ENCODE measurements around the gene DNER.
"Not testable (repeated sequence)": the region's sequence is repeated elsewhere in the genome, so short reads cannot be mapped to it uniquely, and the experiment has no call there.

DNER gene, protein sequence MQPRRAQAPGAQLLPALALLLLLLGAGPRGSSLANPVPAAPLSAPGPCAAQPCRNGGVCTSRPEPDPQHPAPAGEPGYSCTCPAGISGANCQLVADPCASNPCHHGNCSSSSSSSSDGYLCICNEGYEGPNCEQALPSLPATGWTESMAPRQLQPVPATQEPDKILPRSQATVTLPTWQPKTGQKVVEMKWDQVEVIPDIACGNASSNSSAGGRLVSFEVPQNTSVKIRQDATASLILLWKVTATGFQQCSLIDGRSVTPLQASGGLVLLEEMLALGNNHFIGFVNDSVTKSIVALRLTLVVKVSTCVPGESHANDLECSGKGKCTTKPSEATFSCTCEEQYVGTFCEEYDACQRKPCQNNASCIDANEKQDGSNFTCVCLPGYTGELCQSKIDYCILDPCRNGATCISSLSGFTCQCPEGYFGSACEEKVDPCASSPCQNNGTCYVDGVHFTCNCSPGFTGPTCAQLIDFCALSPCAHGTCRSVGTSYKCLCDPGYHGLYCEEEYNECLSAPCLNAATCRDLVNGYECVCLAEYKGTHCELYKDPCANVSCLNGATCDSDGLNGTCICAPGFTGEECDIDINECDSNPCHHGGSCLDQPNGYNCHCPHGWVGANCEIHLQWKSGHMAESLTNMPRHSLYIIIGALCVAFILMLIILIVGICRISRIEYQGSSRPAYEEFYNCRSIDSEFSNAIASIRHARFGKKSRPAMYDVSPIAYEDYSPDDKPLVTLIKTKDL

DNA sequence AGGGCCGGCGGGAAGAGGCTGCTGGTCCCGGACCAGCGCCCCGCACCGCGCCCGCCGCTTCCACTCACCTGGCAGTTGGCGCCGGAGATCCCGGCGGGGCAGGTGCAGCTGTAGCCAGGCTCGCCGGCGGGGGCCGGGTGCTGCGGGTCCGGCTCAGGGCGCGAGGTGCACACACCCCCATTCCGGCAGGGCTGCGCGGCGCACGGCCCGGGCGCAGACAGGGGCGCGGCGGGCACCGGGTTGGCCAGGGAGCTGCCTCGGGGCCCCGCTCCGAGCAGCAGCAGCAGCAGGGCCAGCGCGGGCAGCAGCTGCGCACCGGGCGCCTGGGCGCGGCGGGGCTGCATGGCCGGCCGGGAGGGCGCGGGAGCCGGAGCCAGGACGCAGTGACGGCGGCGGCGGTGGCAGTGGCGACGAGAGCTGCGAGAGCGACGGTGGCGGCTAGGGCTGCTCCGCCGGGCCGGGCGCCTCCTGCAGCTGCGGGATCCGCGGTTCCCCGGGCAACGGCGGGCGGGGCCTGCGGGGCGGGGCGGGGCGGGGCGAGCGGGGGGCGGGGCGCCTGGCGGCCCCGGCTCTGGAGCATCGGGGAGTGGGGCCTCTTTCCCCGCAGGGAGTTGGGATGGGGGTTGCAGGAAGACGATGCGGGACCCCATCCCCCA, at the start of gene DNER:
Gene DNER (minus strand): TSS at position 476 of the 656 bp plus-strand sequence. CDS start 132 bp downstream, at position 344.
- in situ Hi-C loops (cut with MboI; ENCODE audit: low sequenced_read_pairs) = no loop called here

DNA sequence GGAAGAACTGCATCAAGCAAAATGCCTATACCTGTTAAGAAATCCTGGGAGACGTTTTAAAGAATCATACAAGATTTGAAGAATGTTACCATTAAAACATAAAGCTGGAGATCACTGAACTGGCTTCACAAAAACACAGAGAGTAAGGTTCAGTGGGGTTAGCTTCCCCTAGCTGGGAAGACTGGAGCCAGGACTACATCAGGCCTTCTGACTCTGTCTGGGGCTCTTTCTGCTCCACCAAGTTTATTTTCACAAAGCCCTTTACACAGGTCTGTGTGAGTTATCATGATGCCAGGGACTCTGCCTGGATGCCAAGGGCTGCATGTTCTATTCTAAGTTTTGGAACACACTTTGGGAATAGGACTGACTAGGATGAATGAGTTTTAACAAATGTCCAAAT, 47.3 kb upstream of the DNER start:
- in situ Hi-C loops (cut with MboI; ENCODE audit: low sequenced_read_pairs) = no loop called here

DNA sequence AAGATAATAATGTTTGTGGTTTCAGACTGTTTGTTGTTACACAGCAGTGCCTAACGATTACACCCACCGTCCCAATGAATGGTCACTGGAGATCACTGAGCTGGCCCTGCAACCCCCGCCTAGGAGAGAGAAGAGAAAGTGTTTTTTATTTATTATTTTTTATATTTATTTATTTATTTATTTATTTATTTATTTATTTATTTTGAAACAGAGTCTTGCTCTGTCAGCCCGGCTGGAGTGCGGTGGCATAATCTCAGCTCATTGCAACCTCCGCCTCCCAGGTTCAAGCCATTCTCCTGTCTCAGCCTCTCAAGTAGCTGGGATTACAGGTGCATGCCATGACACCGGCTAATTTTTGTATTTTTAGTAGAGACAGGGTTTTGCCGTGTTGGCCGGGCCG, 43.1 kb upstream of the DNER start:
- in situ Hi-C loops (cut with MboI; ENCODE audit: low sequenced_read_pairs) = not testable (repeated sequence)

DNA sequence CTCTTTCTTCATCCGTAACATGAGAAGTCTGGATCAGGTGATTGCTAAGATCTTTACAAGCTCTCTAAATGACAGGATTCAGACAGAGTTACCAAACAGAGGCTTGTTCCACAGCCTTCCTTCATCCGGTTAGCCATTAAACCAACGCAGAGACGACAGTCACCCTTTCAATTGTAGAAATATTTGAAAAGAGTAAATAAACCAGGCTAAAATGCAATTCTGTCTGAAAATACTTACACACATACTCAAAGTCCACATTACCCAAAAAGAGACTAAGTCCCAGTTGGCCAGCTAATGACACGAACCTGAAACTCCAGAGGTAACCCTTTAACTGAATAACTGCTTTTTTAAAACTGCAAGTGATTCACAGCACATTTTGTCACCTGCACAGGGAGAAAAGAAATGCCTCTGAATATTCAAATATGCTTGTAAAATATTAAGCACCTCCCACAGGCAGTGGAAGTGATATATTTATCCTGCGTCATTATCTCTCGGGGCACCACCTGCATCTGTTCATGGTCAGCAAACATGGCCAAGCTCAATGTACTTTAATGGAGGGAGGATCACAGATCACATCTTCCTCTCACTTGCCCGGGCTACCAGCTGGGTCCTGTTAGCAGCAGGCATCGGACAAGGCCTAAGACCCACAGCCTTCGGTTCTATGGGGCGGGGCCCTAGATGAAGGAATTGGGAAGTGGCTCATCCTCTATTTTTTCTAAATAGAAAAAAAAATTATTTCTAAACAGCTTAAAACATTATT, 38.8 kb upstream of the DNER start:
- in situ Hi-C loops (cut with MboI; ENCODE audit: low sequenced_read_pairs) = no loop called here

DNA sequence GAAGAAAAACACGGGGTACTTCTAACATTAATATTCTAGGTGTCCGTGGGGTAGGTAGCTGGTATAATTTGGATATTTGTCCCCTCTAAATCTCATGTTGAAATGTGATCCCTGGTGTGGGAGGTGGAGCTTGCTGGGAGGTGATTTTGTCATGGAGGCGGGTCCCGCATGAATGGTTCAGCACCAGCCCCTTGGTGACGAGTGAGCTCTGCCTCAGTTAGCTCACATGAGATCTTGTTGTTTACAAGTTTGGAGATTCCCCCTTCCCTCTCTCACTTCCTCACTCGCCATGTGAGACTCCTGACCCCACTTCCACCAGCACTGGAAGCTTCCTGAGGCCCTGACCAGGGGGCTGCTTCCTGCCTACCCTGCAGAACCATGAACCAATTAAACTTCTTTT, 35.4 kb upstream of the DNER start:
- in situ Hi-C loops (cut with MboI; ENCODE audit: low sequenced_read_pairs) = no loop called here

DNA sequence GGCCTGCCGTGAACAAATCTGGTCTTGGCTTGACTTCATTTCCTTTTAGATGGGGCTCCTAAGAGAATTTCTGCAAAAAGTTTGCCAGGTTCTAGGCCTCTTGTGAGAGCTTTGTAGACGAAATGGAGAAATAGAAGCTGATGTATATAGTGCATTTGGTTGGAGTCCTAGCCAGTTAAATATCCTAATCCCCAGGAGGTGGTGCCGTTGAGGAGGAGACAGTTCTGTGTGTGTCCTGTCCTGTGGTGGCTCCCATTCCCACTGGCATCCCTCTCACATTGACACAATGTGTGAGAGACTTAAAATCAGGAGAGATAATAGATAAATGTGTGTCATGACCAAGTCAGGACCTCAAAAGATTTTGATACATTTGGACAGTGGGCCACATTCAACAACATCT, 34.6 kb upstream of the DNER start:
- in situ Hi-C loops (cut with MboI; ENCODE audit: low sequenced_read_pairs) = no loop called here

DNA sequence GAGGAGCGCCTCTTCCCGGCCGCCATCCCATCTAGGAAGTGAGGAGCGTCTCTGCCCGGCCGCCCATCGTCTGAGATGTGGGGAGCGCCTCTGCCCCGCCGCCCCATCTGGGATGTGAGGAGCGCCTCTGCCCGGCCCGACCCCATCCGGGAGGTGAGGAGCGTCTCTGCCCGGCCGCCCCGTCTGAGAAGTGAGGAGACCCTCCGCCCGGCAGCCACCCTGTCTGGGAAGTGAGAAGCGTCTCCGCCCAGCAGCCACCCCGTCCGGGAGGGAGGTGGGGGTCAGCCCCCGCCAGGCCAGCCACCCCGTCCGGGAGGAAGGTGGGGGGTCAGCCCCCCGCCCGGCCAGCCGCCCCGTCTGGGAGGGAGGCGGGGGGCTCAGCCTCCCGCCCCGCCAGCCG, 28.3 kb upstream of the DNER start:
- in situ Hi-C loops (cut with MboI; ENCODE audit: low sequenced_read_pairs) = not testable (repeated sequence)

DNA sequence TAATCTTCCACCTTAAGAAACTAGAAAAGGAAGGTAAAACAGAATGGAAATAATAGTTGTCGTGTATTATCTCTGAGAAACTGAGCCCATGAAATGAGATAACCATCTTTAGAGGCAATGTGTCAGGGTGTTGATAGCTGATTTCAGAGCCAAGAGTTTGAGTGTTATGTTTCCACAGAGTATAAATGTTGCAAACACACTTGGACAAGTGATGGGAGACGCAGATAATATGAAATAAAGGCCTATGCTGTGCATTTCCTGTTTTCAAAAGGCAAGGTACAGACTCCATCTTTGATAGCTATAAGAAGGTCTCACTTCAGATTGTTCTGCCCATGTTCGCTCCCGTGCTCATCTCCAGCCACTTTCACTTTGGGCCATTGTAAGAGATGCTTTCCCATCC, 25.9 kb upstream of the DNER start:
- in situ Hi-C loops (cut with MboI; ENCODE audit: low sequenced_read_pairs) = no loop called here

DNA sequence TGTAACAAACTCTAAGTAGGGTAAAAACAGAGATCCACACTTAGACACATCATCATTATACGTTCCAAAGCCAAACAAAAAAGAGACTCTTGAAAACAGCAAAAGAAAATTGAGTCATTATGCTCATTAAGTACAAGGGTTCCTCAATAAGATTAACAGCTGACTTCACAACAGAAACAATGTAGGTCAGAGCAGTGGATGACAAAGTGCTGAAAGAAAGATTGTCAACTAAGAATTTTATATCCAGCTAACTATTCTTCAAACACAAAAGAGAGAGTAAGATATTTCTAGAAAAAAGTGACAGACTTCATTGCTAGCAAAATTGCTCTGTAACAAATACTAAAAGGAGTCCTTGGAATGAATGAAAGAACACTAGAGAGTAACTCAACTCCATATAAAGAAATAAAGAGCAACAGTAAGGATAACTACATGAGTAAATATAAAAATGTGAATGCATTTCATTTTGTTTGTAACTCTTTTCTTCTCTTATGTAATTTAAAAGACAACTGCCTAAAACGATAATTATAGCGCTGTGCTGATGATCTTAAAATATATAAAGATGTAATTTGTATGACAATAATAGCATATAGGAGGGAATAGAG, 23.8 kb upstream of the DNER start:
- in situ Hi-C loops (cut with MboI; ENCODE audit: low sequenced_read_pairs) = no loop called here

DNA sequence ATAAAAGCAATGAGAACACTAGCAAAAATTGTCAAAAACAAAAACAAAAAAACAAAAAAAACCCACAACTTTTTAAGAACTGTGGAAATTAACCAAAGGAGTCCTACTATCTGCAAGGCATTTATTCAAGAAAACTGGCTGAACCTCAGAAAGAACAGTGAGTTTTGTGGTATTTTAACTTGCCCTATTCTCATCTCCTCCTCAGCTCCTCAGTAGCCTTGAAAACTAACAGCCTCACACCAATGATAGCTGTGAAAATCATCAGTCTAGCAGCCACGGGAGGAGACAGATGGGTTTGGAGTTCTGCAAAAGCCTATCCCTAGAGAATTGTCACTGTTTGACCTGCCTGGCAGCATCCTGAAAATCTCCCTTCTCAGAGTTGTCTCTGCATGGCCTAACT, 20.1 kb upstream of the DNER start:
- in situ Hi-C loops (cut with MboI; ENCODE audit: low sequenced_read_pairs) = no loop called here

DNA sequence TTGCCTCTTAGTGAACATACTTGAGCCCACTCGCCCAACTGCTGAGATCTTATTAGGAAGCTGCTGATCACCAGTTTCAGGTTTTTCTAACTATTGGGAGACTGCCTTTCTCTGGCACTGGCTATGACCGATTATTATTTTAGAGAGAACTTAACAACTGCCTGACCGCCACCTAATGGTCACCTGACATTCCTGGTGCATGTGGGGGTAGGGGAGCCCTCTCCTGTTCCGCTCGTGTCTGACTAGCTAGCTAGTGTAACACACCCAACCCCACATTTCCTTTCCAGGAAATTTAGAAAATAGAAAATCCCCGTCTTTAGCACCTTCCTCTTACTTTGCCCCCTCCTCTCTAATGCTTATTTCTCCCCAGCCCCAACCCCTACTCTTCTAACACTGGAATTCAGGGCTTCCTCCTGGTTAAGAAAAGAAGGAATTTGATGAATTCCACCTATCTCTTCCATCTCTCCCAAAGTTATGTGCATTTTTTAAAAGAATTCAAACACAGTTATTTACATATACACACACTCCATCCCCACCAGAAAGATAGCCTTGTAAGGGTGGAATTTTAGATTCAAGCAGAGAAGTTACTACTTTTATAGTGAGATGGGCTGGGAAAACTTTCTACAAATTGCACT, 19.4 kb upstream of the DNER start:
- in situ Hi-C loops (cut with MboI; ENCODE audit: low sequenced_read_pairs) = no loop called here

DNA sequence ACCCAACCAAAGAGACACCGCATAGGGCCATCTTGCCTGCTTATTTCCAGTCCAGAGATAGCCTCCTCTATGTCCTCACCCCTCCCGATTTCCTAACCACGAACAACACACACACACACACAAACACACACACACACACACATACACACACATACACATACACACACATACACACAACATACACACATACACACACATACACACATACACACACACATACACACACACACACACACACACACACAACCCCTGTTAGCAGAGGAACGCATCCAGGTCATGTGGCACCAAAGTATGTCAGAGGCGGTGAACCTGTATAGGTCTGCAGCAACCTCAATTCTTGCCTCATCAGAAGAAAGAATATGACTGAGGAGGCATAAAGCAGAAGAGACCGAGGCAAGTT, 18.5 kb upstream of the DNER start:
- in situ Hi-C loops (cut with MboI; ENCODE audit: low sequenced_read_pairs) = no loop called here

DNA sequence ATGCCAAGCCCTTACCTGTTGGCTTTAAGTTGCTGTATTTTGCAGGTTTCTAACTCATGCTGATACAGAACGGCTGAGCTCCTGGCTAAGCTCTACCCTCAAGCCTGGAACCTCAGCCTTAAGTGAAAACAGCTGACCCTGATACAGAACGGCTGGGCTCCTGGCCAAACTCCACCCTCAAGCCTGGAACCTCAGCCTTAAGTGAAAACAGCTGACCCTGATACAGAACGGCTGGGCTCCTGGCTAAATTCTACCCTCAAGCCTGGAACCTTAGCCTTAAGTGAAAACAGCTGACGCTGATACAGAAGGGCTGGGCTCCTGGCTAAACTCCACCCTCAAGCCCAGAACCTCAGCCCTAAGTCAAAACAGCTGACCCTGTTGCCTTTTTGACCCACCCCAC, 17.6 kb upstream of the DNER start:
- in situ Hi-C loops (cut with MboI; ENCODE audit: low sequenced_read_pairs) = no loop called here

DNA sequence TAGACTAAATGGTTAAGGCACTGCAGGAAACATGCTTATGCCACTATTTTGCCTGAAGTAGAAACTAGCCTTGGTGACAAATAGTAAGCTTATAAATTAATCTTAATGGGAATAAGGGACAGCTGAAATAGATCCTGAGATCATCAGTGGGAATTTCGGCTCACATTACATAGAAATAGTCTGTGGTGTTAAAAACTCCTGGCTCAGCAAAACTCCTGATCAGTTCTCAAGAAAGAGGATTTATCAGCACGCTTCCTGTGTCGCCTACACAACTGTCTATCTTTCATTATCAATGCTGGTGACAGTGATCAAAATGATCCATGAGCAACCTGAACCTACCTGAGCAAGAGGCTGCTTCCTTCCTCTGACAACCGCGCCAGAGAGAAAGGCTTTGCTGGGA, 17.0 kb upstream of the DNER start:
- in situ Hi-C loops (cut with MboI; ENCODE audit: low sequenced_read_pairs) = no loop called here

DNA sequence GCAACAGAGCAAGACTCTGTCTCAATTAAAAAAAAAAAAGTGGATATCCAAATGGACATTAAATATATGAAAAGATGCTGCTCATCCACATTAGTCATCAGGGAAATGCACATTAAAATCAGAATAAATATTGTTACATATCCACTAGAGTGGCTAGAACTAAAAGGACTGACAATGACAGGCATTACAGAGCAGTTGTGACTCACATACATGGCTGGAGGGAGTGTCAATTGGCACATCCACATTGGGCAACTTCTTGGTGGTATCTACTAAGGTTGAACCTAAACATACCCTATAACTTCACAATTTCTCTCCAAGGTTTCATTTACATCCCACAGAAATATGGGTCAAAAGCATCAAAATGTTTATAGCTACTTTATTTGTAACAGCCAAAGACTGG, 14.0 kb upstream of the DNER start:
- in situ Hi-C loops (cut with MboI; ENCODE audit: low sequenced_read_pairs) = no loop called here

DNA sequence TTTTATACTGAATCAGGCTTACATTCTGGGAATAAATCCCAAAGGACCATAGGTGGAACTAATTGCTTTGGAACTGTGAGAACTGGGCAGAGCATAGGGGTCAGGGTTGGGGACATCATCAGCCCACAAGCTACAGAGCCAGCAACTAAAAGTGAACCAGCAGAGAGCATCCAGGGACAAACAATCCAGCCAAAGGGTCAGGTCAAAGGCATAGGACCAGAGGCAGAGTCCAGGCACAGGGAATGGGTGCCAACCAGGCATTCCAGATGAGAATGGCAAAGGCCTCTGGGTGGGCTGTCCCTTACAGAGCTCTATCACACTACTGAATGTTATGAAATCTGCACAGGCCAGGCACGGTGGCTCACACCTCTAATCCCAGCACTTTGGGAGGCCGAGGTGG, 12.3 kb upstream of the DNER start:
- in situ Hi-C loops (cut with MboI; ENCODE audit: low sequenced_read_pairs) = no loop called here

DNA sequence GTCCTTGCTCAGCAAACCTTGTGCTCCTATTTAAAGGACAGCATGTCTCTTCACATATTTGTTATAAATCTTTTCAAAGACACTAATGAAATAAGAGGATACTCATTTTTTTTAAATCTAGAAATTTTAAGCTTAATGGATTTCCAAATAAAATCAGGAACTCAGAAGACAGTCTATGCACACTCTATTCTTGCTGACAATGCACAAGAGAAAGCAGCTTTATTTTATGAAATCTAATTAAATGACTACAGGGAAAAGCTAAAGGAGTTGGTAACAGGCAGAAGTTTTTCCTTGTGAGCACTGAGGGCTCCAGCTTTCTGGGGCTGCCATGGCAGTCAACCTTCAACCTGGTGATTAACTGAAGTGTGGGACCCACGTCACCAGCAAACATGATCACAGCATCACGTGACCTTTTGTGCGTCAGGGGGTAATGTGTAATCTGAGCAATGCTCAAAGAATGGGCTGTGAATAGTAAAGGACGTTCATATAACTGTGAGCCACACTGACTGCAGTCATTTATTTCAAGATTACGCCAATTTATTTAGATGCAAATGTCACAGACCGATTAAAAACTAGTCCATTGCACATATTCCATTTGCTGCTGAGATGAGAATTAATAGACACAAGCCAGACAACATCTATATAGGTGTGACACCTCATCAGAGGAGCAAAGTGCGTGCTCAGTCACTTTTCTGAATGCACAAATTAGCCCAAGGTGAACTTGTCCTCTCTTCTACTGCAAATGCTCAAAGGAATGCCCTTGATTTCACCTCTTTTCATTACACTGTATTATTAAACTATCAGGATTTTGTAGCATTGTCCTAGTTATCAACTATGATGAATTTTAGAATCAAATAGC, 11.6 kb upstream of the DNER start:
- in situ Hi-C loops (cut with MboI; ENCODE audit: low sequenced_read_pairs) = no loop called here

DNA sequence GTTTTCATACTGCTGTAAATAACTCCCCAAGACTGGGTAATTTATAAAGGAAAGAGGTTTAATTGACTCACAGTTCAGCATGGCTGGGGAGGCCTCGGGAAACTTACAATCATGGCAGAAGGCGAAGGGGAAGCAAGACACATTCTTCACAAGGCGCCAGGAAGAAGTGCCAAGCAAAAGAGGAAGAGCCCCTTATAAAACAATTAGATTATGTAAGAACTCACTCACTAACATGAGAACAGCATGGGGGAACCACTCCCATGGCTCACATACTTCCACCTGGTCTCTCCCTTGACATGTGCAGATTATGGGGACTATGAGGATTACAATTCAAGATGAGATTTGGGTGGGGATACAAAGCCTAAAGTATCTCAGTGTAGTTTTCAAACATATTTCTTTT, 8.8 kb upstream of the DNER start:
- in situ Hi-C loops (cut with MboI; ENCODE audit: low sequenced_read_pairs) = not testable (repeated sequence)

DNA sequence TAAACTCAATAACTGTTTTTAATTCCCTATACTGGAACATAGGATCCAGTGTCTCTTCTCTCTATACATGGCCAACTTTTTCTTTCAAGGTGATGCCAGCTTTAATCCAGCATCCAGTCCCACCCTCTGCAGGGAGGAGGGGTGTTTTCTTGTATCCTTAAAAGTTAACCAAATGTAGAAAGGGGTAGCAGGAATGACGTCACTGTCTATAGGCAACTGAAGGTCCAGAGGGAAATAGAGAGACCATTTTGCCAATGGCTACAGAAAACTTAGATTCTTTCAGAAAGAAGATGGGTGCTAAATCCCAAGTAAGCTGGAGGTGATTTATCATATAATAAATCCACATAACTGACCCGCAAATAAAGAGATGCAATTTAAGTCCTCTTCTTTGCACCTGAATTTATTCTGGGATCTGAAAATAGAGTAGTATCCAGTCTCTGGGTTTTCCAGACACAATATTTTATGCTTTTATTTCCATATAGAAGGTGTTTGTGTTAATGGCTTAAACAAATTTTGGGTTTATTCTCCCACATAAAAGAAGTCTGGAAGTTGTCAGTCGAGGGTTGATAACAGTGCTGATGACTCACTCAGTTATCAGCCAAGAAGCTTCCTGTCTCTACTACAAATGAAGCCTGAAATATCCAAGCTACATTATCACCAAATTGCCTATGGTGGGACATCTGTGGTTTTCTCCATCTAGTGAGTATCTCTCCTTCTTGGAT, 5.7 kb upstream of the DNER start:
- in situ Hi-C loops (cut with MboI; ENCODE audit: low sequenced_read_pairs) = no loop called here

Data from hTERT RPE-1 (cell line).